Mucosa of descending colon (tissue), 3 donors: ENCODE results near the gene ASXL3. TPM values are rescaled to one million over a fixed set of nuclear protein-coding genes. Genes with fewer than 3 reads are reported as not detected.

Experiments
- ATAC-seq: fragments of 200-7000 bp; cut with Tn5 transposase; one replicate; pipeline ENCODE4 v1.9.1; 2020; ENCODE audit warnings: mild to moderate bottlenecking, moderate library complexity
- DNase-seq, 3 donors: peaks; one replicate each; pipeline ENCODE4 v3.0.0-alpha.2; 2020
- H3K36me3 ChIP-seq: fragments of 200-600 bp; one replicate; pipeline ENCODE4 v1.8.0; 2021; ENCODE audit warnings: low read depth, mild to moderate bottlenecking
- H3K4me1 ChIP-seq: fragments of 200-600 bp; one replicate; pipeline ENCODE4 v1.8.0; 2021; ENCODE audit warnings: low read depth, mild to moderate bottlenecking
- H3K4me3 ChIP-seq: fragments of 200-600 bp; one replicate; pipeline ENCODE4 v1.8.0; 2021; ENCODE audit warnings: mild to moderate bottlenecking
- H3K9me3 ChIP-seq: fragments of 200-600 bp; one replicate; pipeline ENCODE4 v1.8.0; 2021; ENCODE audit warnings: mild to moderate bottlenecking
- intact Hi-C, 2 donors: fragments of 100-400 bp; cut with DNase I in 1 of 2; cut with micrococcal nuclease in 1 of 2; formaldehyde crosslinking; loops; one replicate each; pipeline versions ENCODE4 v1.11.0 to v1.11.1; 2022; cut with DNase I, micrococcal nuclease
- total RNA-seq, 3 donors: library from RNA; stranded (reverse); fragmentation: NEBNext Ultra II Directional in 2 of 3; extraction: Animal tissue kit (Norgen Biotek cat#: 25700) in 2 of 3; gene quantifications; one replicate each; pipeline versions ENCODE4 v1.2.1 to v1.2.4, GENCODE V29; 2021 to 2023
- TF ChIP-seq, protein P1 (sequence below): fragments of 200-600 bp; IDR thresholded peaks from one replicate; pipeline ENCODE4 v1.8.0; 2022; ENCODE audit warnings: antibody characterized with exemption, mild to moderate bottlenecking
- donor health status: DM: no; HTN: no; CAD: no; lungs with moderate emphysema.
- donor health status: DM: no; HTN: no; CAD: no.
- donor health status: DM: no; HTN: yes; CAD: no.

ASXL3 gene
- total RNA-seq, 3 donors from 2014 or later = 2.4 to 8.5 (median 4.0) TPM

DNA sequence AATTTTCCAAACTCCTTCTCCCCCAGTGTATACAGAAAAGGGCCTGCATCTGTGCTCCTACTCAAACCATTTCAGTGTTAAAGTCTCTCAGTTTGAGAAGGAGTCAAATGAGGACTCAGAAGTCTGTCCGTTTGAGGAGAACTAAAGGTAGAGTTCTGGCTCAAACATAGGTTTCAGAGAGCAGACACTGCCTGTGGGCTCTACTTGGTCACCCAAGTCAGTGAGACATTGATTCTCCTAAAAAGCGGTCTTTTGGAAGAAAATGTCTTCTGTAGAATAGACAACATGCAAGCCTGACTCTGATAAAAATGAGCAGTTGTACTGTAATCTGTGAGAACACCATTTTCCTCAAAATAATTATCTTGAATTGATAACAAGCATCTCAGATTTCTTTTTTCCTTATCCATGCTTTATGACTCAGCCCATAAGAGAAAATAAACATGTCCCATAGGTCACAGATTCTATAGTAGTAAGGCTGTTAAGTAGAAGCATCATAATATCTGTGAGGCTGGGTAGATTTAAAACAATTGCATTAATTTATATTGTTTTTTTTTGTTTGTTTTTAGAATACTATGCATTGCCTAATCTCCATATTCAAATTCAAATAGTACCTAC lies 82.8 kb downstream of the ASXL3 start:
- H3K9me3 ChIP-seq = no peaks in the 10 kb centered on the region

DNA sequence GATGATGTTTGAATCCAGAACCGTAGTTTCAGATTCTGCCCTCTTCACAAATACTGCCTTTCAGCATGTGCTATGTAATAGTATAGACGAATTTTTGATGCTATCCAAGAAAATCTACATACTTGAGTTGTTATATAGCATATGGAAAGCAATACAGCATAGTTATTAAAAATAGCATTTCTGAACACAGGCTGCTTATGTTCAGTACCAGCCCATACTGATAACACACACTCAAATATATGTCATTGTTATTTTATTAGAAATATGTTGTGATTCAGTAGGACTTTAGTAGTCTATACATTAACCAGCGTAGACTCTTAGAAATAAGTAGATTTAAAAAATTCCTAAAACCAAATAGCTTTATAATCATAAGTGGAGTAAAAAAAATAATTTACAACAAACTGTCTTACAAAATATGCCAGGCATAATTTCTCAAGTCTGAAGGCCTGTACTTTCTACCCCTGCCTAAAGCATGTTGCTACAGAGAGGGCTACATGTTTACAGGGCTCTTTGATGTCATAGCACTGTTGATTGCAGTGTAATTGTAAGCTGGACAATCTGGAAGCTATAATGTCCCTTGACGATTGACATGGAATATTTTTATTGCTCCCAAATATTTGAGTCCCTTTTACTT lies 86.3 kb downstream of the ASXL3 start:
- H3K9me3 ChIP-seq = no peaks in the 10 kb centered on the region
- intact Hi-C loops = no loop called here
- TF ChIP-seq, protein P1, sequence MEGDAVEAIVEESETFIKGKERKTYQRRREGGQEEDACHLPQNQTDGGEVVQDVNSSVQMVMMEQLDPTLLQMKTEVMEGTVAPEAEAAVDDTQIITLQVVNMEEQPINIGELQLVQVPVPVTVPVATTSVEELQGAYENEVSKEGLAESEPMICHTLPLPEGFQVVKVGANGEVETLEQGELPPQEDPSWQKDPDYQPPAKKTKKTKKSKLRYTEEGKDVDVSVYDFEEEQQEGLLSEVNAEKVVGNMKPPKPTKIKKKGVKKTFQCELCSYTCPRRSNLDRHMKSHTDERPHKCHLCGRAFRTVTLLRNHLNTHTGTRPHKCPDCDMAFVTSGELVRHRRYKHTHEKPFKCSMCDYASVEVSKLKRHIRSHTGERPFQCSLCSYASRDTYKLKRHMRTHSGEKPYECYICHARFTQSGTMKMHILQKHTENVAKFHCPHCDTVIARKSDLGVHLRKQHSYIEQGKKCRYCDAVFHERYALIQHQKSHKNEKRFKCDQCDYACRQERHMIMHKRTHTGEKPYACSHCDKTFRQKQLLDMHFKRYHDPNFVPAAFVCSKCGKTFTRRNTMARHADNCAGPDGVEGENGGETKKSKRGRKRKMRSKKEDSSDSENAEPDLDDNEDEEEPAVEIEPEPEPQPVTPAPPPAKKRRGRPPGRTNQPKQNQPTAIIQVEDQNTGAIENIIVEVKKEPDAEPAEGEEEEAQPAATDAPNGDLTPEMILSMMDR = no peak
- H3K4me3 ChIP-seq = no peak overlapping the region
- no peaks in the 10 kb centered on the region for H3K4me1 ChIP-seq
- H3K36me3 ChIP-seq = no peaks in the 10 kb centered on the region
- DNase-seq (no peak), ATAC-seq (no peak)

More for the DNA sequence above, 82.8 kb downstream of the ASXL3 start:
- DNase-seq (no peak), ATAC-seq (no peak)
- Histone ChIP-seq H3K4me3 (no peak overlapping the region), H3K4me1 (no peaks in the 10 kb centered on the region), H3K36me3 (no peaks in the 10 kb centered on the region)
- intact Hi-C loops = no loop called here
- TF ChIP-seq, protein P1 = no peak

DNA sequence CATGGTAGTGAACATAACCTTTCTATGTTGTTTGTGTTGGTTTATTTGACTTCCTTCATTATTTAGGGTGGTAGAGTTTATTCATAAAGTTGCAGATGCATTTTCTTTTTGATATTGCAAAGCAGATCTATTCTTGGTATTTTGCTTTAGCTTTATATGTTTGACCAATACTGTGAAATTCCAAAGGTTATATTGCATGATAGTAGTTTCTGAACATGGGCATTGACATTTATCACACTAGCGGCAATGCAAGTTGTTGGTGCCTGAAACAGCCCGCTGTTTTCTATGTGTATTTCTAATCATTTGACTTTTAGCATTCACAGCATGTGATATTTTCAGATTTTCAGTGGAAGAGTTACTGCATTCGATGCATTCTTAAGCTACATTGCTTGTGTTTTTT lies 87.2 kb downstream of the ASXL3 start:
- no peaks in the 10 kb centered on the region for H3K4me1 ChIP-seq
- DNase-seq = no peak
- intact Hi-C loops = no loop called here
- ATAC-seq = no peak
- no peaks in the 10 kb centered on the region for H3K36me3 ChIP-seq
- TF ChIP-seq, protein P1 = no peak
- H3K9me3 ChIP-seq = no peaks in the 10 kb centered on the region
- H3K4me3 ChIP-seq = no peak overlapping the region

DNA sequence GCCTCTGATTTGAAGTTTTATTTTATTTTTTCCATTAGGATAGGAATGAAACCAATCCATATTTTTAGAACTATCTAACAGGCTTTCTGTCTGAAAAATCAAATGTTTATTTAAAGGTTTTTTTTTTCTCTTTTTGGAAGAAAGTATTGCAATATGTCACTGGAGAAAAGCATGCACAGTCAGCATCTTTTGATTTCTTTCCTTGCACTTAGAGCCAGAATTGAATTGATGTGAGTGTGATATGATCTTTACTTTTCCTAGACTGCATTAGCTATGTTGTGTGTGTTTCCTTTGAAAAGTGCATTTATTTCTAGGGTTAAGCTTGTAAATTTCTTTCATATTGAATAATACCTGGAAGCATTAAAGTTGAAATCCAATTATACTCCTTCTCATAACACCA lies 87.6 kb downstream of the ASXL3 start:
- Histone ChIP-seq H3K9me3 (no peaks in the 10 kb centered on the region), H3K4me3 (no peak overlapping the region), H3K4me1 (no peaks in the 10 kb centered on the region), H3K36me3 (no peaks in the 10 kb centered on the region)
- no peak for ATAC-seq
- intact Hi-C loops = no loop called here
- TF ChIP-seq, protein P1 = no peak
- DNase-seq = no peak

DNA sequence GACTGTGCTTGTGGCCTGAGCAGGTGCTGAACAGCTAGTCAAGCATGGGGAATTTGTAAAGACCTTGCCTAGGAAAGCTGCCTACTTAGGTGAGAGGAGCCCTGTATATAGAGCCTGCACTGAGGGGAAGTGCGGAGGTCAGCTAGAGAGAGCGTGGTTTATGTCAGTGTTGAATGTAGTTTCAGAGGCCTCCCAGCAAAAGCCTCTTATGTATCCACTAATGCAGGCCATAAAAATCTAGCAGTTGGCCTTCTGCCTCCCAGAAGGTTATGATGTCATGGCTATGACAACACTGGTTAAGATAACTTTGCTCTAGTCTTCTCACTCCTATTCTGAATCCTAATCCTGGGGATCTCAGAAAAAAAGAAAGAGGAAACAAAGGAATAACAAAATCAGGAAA lies 88.9 kb downstream of the ASXL3 start:
- H3K4me3 ChIP-seq = no peak overlapping the region
- TF ChIP-seq, protein P1 = no peak
- no peaks in the 10 kb centered on the region for H3K4me1 ChIP-seq
- no peak for ATAC-seq
- H3K9me3 ChIP-seq = no peaks in the 10 kb centered on the region
- DNase-seq = no peak
- intact Hi-C loops = no loop called here
- no peaks in the 10 kb centered on the region for H3K36me3 ChIP-seq
